Type B pancreatic cell (in vitro differentiated cells): ENCODE results near the gene USH2A. TPM values are rescaled to one million over a fixed set of nuclear protein-coding genes. Genes with fewer than 3 reads are reported as not detected.
"Not testable (repeated sequence)": the region's sequence is repeated elsewhere in the genome, so short reads cannot be mapped to it uniquely, and the experiment has no call there.

Experiments used
- DNase-seq: peaks from one replicate; pipeline ENCODE4 v3.0.0; 2021; ENCODE audit warnings: mixed read lengths; ENCODE audit not compliant: unreplicated experiment; ENCODE audit errors: extremely low spot score
- H3K27ac Mint-ChIP-seq: 2 replicates; pipeline ENCODE4 v1.8.0; 2021; ENCODE audit warnings: mild to moderate bottlenecking, mixed read lengths
- H3K27me3 Mint-ChIP-seq: 2 replicates; pipeline ENCODE4 v1.8.0; 2021; ENCODE audit warnings: mixed read lengths
- H3K36me3 Mint-ChIP-seq: 2 replicates; pipeline ENCODE4 v1.8.0; 2021; ENCODE audit warnings: mixed read lengths
- H3K4me1 Mint-ChIP-seq: one replicate; pipeline ENCODE4 v1.8.0; 2021; ENCODE audit warnings: mixed read lengths; ENCODE audit not compliant: unreplicated experiment
- H3K4me3 Mint-ChIP-seq: 2 replicates; pipeline ENCODE4 v1.8.0; 2021; ENCODE audit warnings: mild to moderate bottlenecking, mixed read lengths
- H3K9me3 Mint-ChIP-seq: 2 replicates; pipeline ENCODE4 v1.8.0; 2021; ENCODE audit warnings: mixed read lengths
- total RNA-seq: library from RNA; stranded (reverse); gene quantifications from 2 replicates; pipeline ENCODE4 v1.2.1, GENCODE V29; 2021; ENCODE audit warnings: low replicate concordance
- TF ChIP-seq, protein P1 (sequence below): fragments of 200-600 bp; sonication (generic); conservative IDR thresholded peaks from 2 replicates; pipeline ENCODE4 v1.5.0; 2021; ENCODE audit warnings: antibody characterized with exemption, mild to moderate bottlenecking

The USH2A gene
- total RNA-seq, 1 donor from 2014 or later = 0.22 TPM

DNA sequence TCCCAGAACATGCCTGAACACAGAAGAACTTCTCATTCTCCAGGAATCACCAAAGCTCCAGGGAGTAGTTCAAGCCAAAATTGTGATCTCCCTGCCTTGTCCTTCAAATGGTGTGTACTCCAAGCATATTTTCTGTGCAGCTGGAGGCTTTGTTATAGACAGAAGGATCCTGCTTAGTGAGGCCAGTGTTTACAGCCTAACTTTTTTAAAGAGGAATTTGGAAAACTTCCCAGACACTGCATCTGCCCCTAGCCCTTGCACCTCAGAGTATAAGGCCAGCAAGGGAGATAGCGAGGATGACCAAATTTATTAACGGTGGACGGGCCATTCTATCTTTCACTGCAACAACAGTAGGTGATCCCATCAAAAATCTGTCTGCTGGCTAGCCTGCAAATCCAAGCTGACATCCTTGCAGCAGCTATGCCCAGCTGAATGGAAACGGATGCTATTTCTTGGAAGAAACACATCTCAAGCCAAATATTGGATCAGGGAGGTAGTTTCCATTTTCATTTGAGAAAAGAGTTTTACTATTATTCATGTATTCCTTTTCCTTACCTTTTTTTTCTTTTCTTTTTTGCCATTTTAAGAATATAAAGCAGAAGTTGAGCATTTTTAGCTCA, 249.8 kb downstream of the USH2A start:
- Mint-ChIP-seq H3K4me1 (no peaks in the 10 kb centered on the region), H3K4me3 (no peak overlapping the region), H3K36me3 (no peaks in the 10 kb centered on the region), H3K9me3 (peaks cover 5% of the 10 kb centered on the region), H3K27me3 (peaks cover 7% of the 10 kb centered on the region), H3K27ac (no peak overlapping the region)
- TF ChIP-seq, protein P1, sequence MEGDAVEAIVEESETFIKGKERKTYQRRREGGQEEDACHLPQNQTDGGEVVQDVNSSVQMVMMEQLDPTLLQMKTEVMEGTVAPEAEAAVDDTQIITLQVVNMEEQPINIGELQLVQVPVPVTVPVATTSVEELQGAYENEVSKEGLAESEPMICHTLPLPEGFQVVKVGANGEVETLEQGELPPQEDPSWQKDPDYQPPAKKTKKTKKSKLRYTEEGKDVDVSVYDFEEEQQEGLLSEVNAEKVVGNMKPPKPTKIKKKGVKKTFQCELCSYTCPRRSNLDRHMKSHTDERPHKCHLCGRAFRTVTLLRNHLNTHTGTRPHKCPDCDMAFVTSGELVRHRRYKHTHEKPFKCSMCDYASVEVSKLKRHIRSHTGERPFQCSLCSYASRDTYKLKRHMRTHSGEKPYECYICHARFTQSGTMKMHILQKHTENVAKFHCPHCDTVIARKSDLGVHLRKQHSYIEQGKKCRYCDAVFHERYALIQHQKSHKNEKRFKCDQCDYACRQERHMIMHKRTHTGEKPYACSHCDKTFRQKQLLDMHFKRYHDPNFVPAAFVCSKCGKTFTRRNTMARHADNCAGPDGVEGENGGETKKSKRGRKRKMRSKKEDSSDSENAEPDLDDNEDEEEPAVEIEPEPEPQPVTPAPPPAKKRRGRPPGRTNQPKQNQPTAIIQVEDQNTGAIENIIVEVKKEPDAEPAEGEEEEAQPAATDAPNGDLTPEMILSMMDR = no peak
- no peak for DNase-seq

DNA sequence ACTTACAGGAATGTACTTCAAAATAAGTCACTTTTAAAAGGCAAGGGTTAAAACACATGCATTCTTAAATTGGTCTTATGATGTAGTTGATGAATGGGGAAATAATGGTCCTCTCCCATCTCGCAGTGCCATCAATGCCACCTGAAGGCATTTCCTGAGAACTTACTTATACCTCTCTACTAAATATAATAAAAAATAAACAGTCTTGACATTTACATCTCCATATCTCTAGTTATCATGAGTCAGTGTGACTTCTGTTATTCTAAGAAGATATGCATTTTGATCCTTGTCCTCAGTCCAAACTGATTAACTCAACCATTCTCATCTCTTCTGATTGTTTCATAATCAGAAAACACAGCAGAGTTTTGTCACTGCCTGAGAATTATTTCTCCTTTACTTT, 253.9 kb downstream of the USH2A start:
- no peaks in the 10 kb centered on the region for H3K36me3 Mint-ChIP-seq
- TF ChIP-seq, protein P1 = no peak
- H3K27ac Mint-ChIP-seq = no peak overlapping the region
- no peaks in the 10 kb centered on the region for H3K4me1 Mint-ChIP-seq
- no peak for DNase-seq
- peaks cover 5% of the 10 kb centered on the region for H3K9me3 Mint-ChIP-seq
- H3K4me3 Mint-ChIP-seq = no peak overlapping the region
- H3K27me3 Mint-ChIP-seq = peaks cover 4% of the 10 kb centered on the region

DNA sequence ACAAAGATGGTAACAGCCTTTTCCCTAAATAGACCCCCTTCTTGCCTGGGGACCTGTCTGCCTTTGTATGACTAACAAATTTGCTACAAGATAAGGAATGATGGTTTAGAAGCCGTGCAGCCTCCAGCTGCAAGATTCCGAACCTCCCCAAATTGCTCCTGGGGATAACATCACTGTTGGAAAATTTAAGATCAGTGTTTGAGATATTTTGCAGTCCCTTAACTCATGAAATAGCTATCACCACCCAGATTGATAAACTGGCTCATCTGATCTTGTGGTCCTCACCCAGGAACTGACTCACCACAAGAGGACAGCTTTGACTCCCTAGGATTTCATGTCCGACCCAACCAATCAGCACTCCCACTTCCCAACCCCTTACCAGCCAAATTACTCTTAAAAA, 254.7 kb downstream of the USH2A start:
- Mint-ChIP-seq H3K4me3 (no peak overlapping the region), H3K27me3 (peaks cover 4% of the 10 kb centered on the region), H3K4me1 (no peaks in the 10 kb centered on the region), H3K36me3 (no peaks in the 10 kb centered on the region), H3K9me3 (peaks cover 5% of the 10 kb centered on the region), H3K27ac (no peak overlapping the region)
- no peak for DNase-seq
- TF ChIP-seq, protein P1 = no peak

DNA sequence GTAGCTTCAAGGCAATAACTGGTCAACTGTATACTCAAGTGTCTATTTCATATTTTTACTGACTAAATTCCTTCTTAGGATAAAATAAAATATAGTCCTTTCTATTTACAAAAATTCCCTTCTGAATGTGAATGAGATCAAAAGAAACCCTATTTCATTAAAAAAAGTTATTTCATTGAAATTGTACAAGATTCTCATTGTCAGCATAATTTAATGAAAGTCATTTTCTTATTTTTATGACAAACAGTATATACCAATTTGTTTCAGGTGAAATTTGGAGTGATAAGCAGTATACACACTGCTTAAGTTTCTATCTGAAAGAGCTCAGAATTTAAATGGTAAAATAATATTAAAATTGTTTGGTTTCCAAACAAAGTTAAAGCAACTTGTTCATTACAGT, 269.2 kb downstream of the USH2A start:
- Mint-ChIP-seq H3K36me3 (no peaks in the 10 kb centered on the region), H3K4me1 (no peaks in the 10 kb centered on the region), H3K27me3 (peaks cover 3% of the 10 kb centered on the region), H3K4me3 (no peak overlapping the region), H3K27ac (no peak overlapping the region), H3K9me3 (peaks cover 11% of the 10 kb centered on the region)
- TF ChIP-seq, protein P1 = no peak
- no peak for DNase-seq

DNA sequence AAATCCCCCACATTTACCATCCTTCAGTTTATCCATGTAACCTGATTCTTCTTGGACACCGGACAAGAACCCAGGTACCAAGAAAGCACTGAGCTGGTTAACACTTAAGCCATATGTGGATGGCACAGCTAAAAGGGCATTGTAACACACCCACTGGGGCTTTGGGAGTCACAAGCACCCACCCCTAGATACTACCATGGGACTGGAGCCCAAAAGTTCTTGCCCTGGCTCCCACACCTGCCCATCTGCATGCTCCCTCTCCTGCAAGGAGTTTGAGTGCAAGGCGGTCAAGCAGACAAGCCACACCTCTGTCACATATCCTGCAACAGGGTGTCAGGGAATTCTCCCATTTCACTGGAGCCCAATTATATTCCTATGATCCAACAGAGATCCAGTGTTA, 270.1 kb downstream of the USH2A start:
- peaks cover 12% of the 10 kb centered on the region for H3K27me3 Mint-ChIP-seq
- no peaks in the 10 kb centered on the region for H3K4me1 Mint-ChIP-seq
- H3K36me3 Mint-ChIP-seq = no peaks in the 10 kb centered on the region
- no peak for DNase-seq
- H3K9me3 Mint-ChIP-seq = peaks cover 11% of the 10 kb centered on the region
- TF ChIP-seq, protein P1 = no peak
- H3K4me3 Mint-ChIP-seq = no peak overlapping the region
- no peak overlapping the region for H3K27ac Mint-ChIP-seq

DNA sequence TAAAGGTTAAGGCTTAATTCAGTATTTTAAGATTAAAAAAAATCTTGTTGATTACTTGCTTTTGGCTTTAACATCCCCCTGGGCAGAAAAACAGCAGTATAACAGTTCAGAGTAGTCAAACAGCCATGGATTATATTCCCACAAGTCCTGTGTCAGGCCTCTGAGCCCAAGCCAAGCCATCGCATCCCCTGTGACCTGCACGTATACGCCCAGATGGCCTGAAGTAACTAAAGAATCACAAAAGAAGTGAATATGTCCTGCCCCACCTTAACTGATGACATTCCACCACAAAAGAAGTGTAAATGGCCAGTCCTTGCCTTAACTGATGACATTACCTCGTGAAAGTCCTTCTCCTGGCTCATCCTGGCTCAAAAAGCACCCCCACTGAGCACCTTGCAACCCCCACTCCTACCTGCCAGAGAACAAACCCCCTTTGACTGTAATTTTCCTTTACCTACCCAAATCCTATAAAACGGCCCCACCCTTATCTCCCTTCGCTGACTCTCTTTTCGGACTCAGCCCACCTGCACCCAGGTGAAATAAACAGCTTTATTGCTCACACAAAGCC, 277.7 kb downstream of the USH2A start:
- H3K9me3 Mint-ChIP-seq, H3K36me3 Mint-ChIP-seq, DNase-seq, H3K27ac Mint-ChIP-seq, H3K4me1 Mint-ChIP-seq, H3K4me3 Mint-ChIP-seq: not testable (repeated sequence)
- peaks cover 21% of the 10 kb centered on the region for H3K27me3 Mint-ChIP-seq
